Umbilical cord (tissue), 2 donors: ENCODE data around the gene IQSEC3. TPM values are rescaled to one million over a fixed set of nuclear protein-coding genes. Genes with fewer than 3 reads are reported as not detected.

Source experiments
- DNase-seq: peaks from one replicate; pipeline ENCODE4 v3.0.0-alpha.2; 2015; ENCODE audit warnings: low spot score
- total RNA-seq: library from RNA; depleted of rRNA; stranded (reverse); fragments of >200 nt; gene quantifications from one replicate; pipeline ENCODE4 v1.2.3, GENCODE V29; 2014; ENCODE audit warnings: low replicate concordance; ENCODE audit not compliant: insufficient read depth

Gene IQSEC3
- total RNA-seq, 1 donor from 2014 or later: 7.7 TPM

- no peak for DNase-seq
Measured at GRCh38 chr12:78981-79380, 12.4 kb downstream of the IQSEC3 start.

GRCh38 chr12:80681-81190, 14.2 kb downstream of the IQSEC3 start:
- no peak for DNase-seq

GRCh38 chr12:82740-83139, 16.2 kb downstream of the IQSEC3 start:
- DNase-seq: no peak

GRCh38 chr12:84056-84455, 17.5 kb downstream of the IQSEC3 start:
- no peak for DNase-seq

GRCh38 chr12:85191-85666, 18.7 kb downstream of the IQSEC3 start:
- no peak for DNase-seq

GRCh38 chr12:87315-87714, 20.7 kb downstream of the IQSEC3 start:
- DNase-seq: peak; percentile 63

GRCh38 chr12:87856-88255, 21.3 kb downstream of the IQSEC3 start:
- DNase-seq: no peak

GRCh38 chr12:89653-90052, 23.1 kb downstream of the IQSEC3 start:
- no peak for DNase-seq

- DNase-seq: peak; percentile 76
Measured at GRCh38 chr12:91213-91612, 24.6 kb downstream of the IQSEC3 start.

GRCh38 chr12:93266-94005, 26.9 kb downstream of the IQSEC3 start:
- DNase-seq: no peak

- DNase-seq: no peak
Measured at GRCh38 chr12:96543-96942, 30.0 kb downstream of the IQSEC3 start.

- peak; percentile 40 for DNase-seq
Measured at GRCh38 chr12:98924-99352, 32.4 kb downstream of the IQSEC3 start.

- DNase-seq: peak; percentile 59
Measured at GRCh38 chr12:99605-100004, 33.0 kb downstream of the IQSEC3 start.

GRCh38 chr12:101969-102878, 35.7 kb downstream of the IQSEC3 start:
- no peak for DNase-seq

- no peak for DNase-seq
Measured at GRCh38 chr12:102879-103168, 36.3 kb downstream of the IQSEC3 start.

- no peak for DNase-seq
Measured at GRCh38 chr12:103169-103981, 36.8 kb downstream of the IQSEC3 start.

GRCh38 chr12:104551-105081, 38.0 kb downstream of the IQSEC3 start:
- no peak for DNase-seq

- DNase-seq: no peak
Measured at GRCh38 chr12:105696-106095, 39.1 kb downstream of the IQSEC3 start.

GRCh38 chr12:106118-106591, 39.6 kb downstream of the IQSEC3 start:
- peak; percentile 83 for DNase-seq

- DNase-seq: no peak
Measured at GRCh38 chr12:108594-108993, 42.0 kb downstream of the IQSEC3 start.

GRCh38 chr12:109446-109845, 42.9 kb downstream of the IQSEC3 start:
- DNase-seq: no peak
